Activated effector memory CD4-positive, alpha-beta T cell treated with Interleukin-2 at 50 U/mL for 16 hours (primary cell): Measurements from ENCODE around the gene SEMA4D.

ENCODE experiments used
- DNase-seq: peaks from one replicate; pipeline ENCODE4 v3.0.0-alpha.2; 2020

SEMA4D gene

GRCh38 chr9:89442981-89443814 is 54.7 kb downstream of the SEMA4D start:
- no peak for DNase-seq

GRCh38 chr9:89442501-89442978 is 55.4 kb downstream of the SEMA4D start:
- no peak for DNase-seq

- DNase-seq, result no peak
These were observed 55.9 kb downstream of the SEMA4D start for GRCh38 chr9:89441986-89442385.

- no peak for DNase-seq
These were observed 56.3 kb downstream of the SEMA4D start for GRCh38 chr9:89441655-89441970.

GRCh38 chr9:89440951-89441654 is 56.8 kb downstream of the SEMA4D start:
- DNase-seq, result no peak

GRCh38 chr9:89440548-89440947 is 57.4 kb downstream of the SEMA4D start:
- DNase-seq, result no peak

- DNase-seq, result no peak
These were observed 57.9 kb downstream of the SEMA4D start for GRCh38 chr9:89440046-89440445.

GRCh38 chr9:89439571-89439970 is 58.3 kb downstream of the SEMA4D start:
- no peak for DNase-seq

GRCh38 chr9:89438194-89438593 is 59.7 kb downstream of the SEMA4D start:
- no peak for DNase-seq

- no peak for DNase-seq
These were observed 60.1 kb downstream of the SEMA4D start for GRCh38 chr9:89437772-89438171.

GRCh38 chr9:89436963-89437625 is 60.8 kb downstream of the SEMA4D start:
- peak; percentile 70 for DNase-seq

- no peak for DNase-seq
These were observed 61.6 kb downstream of the SEMA4D start for GRCh38 chr9:89436326-89436725.

GRCh38 chr9:89435071-89435823 is 62.7 kb downstream of the SEMA4D start:
- DNase-seq, result no peak

GRCh38 chr9:89434636-89435035 is 63.3 kb downstream of the SEMA4D start:
- DNase-seq, result no peak

- DNase-seq, result no peak
These were observed 64.1 kb downstream of the SEMA4D start for GRCh38 chr9:89433826-89434225.

- no peak for DNase-seq
These were observed 64.9 kb downstream of the SEMA4D start for GRCh38 chr9:89432986-89433530.

- no peak for DNase-seq
These were observed 65.8 kb downstream of the SEMA4D start for GRCh38 chr9:89431930-89432725.

- no peak for DNase-seq
These were observed 66.9 kb downstream of the SEMA4D start for GRCh38 chr9:89430995-89431394.

- DNase-seq, result peak; percentile 42
These were observed 68.7 kb downstream of the SEMA4D start for GRCh38 chr9:89428901-89429890.

- no peak for DNase-seq
These were observed 69.6 kb downstream of the SEMA4D start for GRCh38 chr9:89428222-89428761.
